Measurements from ENCODE around the gene PEX7. TPM values are rescaled to one million over a fixed set of nuclear protein-coding genes. Genes with fewer than 3 reads are reported as not detected.

PEX7 gene
- total RNA-seq, 1 experiment from 2014 or later = 22.3 TPM

GRCh38 chr6:136960781-136961180 lies 138.4 kb downstream of the PEX7 start:
- DNase-seq (ENCODE audit: low read depth) = no peak
- in situ Hi-C loops (cut with HindIII; ENCODE audit: low pct_unique_long_range_greater_than_20kb, low sequenced_read_pairs) = no loop called here

GRCh38 chr6:136961848-136962247 lies 139.5 kb downstream of the PEX7 start:
- in situ Hi-C loops (cut with HindIII; ENCODE audit: low pct_unique_long_range_greater_than_20kb, low sequenced_read_pairs) = no loop called here
- no peak for DNase-seq (ENCODE audit: low read depth)

GRCh38 chr6:136962661-136963060 lies 140.3 kb downstream of the PEX7 start:
- in situ Hi-C loops (cut with HindIII; ENCODE audit: low pct_unique_long_range_greater_than_20kb, low sequenced_read_pairs) = no loop called here
- no peak for DNase-seq (ENCODE audit: low read depth)

GRCh38 chr6:136963259-136963658 lies 140.9 kb downstream of the PEX7 start:
- DNase-seq (ENCODE audit: low read depth) = no peak
- in situ Hi-C loops (cut with HindIII; ENCODE audit: low pct_unique_long_range_greater_than_20kb, low sequenced_read_pairs) = no loop called here

Other genes with a start within 250 kb of the PEX7 start
- 7.0 and 7.2 TPM in 2 replicates for gene MAP3K5, start 30.1 kb upstream of the PEX7 start, total RNA-seq (2014; rRNA removed; shearing (Covaris generic); ENCODE audit: low replicate concordance)
- gene SLC35D3, start 99.7 kb downstream of the PEX7 start, total RNA-seq (2014; rRNA removed; shearing (Covaris generic); ENCODE audit: low replicate concordance) = not detected in 2 replicates
- gene IL20RA, start 222.4 kb downstream of the PEX7 start, total RNA-seq (2014; rRNA removed; shearing (Covaris generic); ENCODE audit: low replicate concordance) = not detected in 2 replicates

Measured in Caki2 (cell line).